ENCODE measurements around the gene TNKS1BP1.
"Not testable (repeated sequence)": the region's sequence is repeated elsewhere in the genome, so short reads cannot be mapped to it uniquely, and the experiment has no call there.

TNKS1BP1 gene

DNA sequence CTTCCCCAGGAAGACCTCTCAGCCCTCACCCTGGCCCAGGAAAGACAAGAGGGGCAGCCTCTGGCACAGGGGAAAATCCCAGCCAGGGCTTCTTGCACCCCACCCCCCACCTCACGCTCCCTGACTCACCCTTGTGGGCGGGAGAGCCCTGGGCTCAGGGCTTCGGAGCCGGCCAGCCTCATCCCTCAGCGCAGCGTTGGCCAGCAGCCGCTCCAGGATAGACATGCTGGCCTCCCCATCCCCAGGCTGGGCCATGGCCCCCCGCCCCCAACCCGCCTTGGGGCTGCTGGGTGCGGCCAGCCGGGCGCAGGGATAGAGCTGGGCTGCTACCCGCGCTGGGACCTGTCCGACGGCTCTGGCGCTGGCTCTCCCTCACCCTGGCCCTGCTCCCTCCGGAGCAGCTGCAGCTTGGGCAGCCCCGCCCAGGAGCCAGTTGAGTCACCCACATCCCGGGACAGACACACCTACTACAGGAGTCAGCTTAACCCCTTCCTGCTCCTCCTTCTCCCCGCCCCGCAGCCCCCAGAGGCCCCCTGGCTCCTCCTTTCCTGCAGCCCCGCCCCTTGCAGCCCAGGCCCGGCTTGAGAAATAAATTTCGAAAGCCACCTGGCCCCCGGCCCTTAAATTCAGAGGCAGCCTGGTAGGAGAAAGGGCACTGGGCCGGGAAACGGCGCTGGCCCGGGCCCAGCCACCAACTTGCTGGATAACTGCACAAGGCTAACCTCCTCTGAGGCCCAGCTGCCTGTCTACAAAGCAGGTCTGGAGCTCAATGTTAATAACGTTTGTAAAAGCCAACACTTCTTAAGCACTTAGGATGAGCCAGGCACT, 13.4 kb downstream of the TNKS1BP1 start:
- DNase-seq (ENCODE audit: low read depth) = no peak

GRCh38 chr11:57310630-57311086, 14.1 kb downstream of the TNKS1BP1 start:
- DNase-seq (ENCODE audit: low read depth) = no peak

GRCh38 chr11:57310091-57310490, 14.7 kb downstream of the TNKS1BP1 start:
- DNase-seq (ENCODE audit: low read depth) = no peak

GRCh38 chr11:57309106-57310059, 15.4 kb downstream of the TNKS1BP1 start:
- DNase-seq (ENCODE audit: low read depth) = no peak

DNA sequence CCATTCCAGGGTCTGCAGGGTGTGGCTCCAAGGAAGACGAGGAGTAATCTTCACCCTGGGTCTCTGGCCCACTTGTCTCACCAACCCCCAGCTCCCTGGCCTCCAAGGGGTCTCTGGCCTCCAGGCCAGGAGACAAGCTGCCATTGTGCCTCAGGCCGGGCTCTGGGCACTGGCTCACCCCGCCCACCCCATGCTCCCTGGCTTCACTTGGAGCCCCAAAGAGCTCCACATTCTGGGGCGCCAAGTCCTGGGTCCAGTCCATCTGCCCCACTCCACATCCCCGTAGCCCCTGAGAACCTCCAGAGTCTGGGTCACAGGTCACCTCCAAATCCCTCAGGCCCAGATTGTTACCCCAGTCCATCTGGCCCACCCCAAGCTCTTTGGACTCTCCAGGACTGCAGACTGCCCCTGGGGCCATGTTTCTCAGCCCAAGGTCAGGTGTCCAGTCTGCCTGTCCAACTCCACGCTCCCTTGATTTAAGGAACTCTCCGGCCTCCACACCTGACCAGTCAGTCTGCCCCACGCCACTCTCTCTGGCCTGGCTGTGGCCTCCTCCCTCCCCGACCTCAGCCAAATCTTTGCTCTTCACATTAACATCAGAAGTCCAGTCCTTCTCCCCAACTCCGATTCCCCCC, 16.2 kb downstream of the TNKS1BP1 start:
- no peak for DNase-seq (ENCODE audit: low read depth)

- no peak for DNase-seq (ENCODE audit: low read depth)
These were observed 17.0 kb downstream of the TNKS1BP1 start for GRCh38 chr11:57307666-57308270.

DNA sequence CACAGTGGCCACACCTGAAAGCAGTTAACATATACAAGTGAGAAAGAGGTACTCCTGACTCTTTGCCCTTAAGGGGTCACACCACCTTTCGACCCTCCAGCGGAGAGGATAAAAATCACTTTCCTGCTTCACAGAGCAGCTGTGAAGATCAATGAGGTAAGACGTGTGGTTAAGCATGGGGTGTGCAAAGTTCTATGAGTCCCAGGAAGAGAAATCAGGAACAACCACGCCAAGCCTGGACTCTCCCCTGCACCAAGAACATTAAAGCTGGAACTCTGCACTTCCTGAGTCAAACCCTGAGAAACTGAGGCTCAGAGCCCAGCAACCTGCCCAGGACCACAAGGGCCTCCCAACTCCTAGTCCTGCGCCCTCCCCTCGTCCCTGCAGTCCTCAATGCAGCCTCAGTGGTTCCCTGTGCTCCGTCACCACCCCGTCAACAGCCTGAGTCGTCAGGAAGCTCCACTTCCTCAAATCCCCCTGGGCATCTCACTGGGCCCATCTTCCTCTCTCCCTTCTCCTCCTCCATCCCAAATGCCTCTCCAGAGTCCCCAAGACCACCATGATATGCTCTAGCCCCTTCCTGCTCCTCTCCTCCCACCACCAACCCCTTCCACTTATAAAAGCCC, 17.7 kb downstream of the TNKS1BP1 start:
- no peak for DNase-seq (ENCODE audit: low read depth)

DNA sequence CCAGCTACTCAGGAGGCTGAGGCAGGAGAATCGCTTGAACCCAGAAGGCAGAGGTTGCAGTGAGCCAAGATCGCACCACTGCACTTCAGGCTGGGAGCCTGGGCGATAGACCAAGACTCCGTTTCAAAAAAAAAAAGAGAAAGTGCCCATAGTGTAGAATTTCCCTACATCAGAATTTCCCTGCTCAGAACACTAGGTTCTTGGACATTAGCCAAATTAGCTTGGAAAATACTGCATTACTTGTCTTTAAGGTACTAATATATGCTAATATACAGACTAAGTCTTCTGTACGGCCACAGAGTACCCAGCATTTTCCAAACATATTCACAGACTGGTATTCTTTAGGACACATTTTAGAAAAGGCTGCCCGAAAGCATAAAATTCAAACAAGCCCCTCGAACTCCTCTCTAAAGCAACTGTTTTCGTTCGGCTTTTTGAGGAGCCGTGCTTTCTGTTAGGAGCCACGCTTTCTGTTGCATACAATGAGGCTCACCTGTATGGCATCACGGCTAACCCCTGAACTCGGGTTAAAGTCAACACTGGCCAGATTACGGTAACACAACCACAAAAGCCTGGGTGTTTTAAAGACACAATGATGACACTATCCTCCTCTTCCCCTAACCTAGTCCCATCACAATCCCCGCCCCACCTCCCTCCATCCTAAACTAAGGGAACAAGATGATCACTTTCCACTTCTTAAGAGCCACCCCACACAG, 18.4 kb downstream of the TNKS1BP1 start:
- DNase-seq (ENCODE audit: low read depth) = no peak

GRCh38 chr11:57305523-57305922, 19.2 kb downstream of the TNKS1BP1 start:
- DNase-seq (ENCODE audit: low read depth) = no peak

- no peak for DNase-seq (ENCODE audit: low read depth)
These were observed 20.7 kb downstream of the TNKS1BP1 start for GRCh38 chr11:57303990-57304579.

DNA sequence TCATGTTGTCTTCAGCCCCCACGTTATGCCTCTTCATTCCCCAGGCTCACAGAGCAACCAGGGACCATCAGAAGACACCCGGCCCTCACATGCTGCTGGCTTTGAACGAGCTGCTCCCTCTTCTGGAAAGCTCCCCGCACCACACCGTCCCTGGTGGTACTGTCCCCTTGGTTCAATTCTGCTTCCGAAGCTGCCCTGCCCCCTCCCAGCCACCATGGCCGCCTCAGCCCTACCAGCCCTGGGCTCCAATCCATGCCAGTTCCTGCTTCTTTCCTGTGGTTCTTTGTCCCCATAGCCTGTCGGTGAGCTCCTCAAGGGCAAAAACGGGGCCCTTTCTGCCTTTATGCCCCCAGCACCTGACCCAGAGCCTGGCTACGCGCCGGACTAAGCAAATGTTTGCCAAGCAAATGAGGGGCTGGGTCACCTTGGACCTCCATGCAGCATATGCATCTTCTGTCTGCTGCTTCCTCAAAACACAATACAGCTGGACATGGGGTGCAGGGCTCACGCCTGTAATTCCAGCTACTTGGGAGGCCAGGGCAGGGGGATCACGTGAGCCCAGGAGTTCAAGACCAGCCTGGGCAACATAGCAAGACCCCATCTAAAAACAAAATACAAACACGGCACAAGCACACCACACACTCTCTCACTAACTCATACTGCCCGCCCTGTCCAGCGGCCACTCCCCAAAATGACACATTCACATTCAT, 21.3 kb downstream of the TNKS1BP1 start:
- no peak for DNase-seq (ENCODE audit: low read depth)

- no peak for DNase-seq (ENCODE audit: low read depth)
These were observed 22.3 kb downstream of the TNKS1BP1 start for GRCh38 chr11:57302489-57302888.

DNA sequence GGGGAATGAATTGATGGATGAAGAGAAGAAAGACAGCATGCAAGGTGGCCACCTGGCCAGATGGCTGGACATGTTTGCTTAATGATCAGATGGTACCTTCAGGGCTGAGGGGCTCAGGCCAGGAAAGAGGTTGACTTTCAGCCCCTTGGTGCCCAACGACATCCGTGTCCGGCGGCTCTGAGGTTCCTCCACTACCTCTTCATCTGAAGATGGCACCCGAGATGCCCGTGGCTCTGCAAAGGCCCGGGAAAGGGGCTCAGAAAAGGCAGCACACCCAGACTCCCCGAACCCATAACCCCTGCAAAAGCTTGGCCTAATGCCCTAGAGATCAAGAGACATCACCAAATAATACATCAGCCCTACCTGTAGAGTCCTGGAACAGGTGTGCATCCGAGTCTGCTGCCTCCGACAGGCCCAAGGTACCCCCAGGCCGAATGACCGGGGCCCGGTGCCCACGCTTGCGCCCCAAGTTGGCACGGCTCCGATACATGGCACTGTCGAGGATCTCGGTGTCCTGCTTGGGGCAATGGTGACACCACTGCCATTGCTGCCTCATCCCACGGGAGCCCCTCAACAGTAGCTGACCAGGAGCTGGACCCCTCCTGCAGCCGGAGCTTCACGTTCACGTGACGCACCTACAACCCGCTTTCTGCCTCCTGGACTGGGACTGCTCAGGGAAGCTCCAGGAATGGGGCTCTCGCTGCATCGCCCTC, 22.9 kb downstream of the TNKS1BP1 start:
- no peak for DNase-seq (ENCODE audit: low read depth)

GRCh38 chr11:57300785-57301184, 24.0 kb downstream of the TNKS1BP1 start:
- no peak for DNase-seq (ENCODE audit: low read depth)

DNA sequence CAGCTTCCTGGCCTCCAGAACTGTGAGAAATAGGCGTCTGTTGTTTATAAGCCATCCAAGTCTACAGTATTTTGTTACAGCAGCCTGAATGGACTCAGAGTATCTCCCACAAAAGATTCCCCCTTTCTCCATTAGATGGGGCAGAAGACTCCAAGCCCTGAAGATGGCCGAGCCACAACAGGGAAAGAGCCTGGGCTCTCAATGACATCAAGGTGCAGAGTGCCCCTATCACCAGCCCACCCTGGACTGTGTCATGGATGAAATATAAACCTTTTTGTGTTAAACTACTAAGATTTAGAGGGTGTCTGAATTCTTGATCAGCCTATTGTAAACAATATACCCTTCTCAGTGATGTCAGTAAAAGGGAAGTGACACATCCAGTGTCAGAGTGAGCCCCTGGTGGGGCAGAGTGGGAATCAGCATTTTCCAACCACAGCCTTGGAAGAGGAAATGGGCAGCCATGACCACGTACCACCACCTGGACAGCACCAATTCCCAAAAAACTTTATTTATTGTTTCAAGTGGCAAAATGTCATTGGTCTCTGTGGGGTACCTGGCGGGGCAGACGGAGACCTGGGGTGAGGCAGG, 25.5 kb downstream of the TNKS1BP1 start:
- DNase-seq (ENCODE audit: low read depth) = no peak

DNA sequence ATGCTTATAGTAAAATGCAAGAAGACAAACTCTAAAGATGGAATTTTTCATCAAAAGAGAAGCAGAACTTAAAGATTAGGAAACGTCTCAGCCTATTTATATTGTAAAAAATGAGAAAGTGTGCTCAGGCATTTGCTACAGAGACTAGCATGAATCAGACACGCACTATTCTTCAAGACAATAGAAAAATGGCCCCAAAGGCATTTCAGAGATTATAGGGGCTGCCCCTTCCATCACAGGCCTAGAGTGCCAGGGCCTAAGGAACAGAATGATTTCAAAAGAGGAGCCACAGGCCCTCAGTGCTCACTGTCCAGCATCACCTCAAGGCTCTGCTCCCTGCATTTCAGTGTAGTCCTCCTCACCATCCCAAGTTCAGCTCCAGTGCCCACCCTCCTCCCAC, 27.5 kb downstream of the TNKS1BP1 start:
- no peak for DNase-seq (ENCODE audit: low read depth)

GRCh38 chr11:57296205-57296604, 28.5 kb downstream of the TNKS1BP1 start:
- DNase-seq (ENCODE audit: low read depth) = not testable (repeated sequence)
